AG04450 (cell line): ENCODE measurements around the gene AKR1C2. TPM values are rescaled to one million over a fixed set of nuclear protein-coding genes. Genes with fewer than 3 reads are reported as not detected.
"Not testable (repeated sequence)": the region's sequence is repeated elsewhere in the genome, so short reads cannot be mapped to it uniquely, and the experiment has no call there.

ENCODE experiments used
- CTCF ChIA-PET: fragments of 300-600, 350-600 bp; formaldehyde crosslinking; extraction: SDS; loops from one replicate; lab custom pipeline; 2022; ENCODE audit warnings: antibody characterized with exemption, inconsistent platforms; lab: Charles Lee
- POLR2A ChIA-PET: fragments of 350-600 bp; formaldehyde crosslinking; extraction: SDS; loops from one replicate; lab custom pipeline; 2021; ENCODE audit warnings: antibody characterized with exemption, inconsistent platforms; lab: Yijun Ruan, JAX
- DNase-seq: peaks from one replicate; pipeline ENCODE4 v3.0.0-alpha.2; 2011; ENCODE audit warnings: low read depth, low spot score
- H3K27ac ChIP-seq: one replicate; pipeline ENCODE4 v1.5.1; 2012; ENCODE audit warnings: low read depth, low read length, control low read depth
- H3K27me3 ChIP-seq: one replicate; pipeline ENCODE4 v1.6.0; 2012; ENCODE audit warnings: low read length; ENCODE audit not compliant: control insufficient read depth, insufficient read depth
- H3K4me3 ChIP-seq: 2 replicates; pipeline ENCODE4 v1.5.1; 2011; ENCODE audit warnings: mild to moderate bottlenecking, low read depth, low read length, control low read depth
- H3K9me3 ChIP-seq: 2 replicates; pipeline ENCODE4 v1.5.1; 2012; ENCODE audit warnings: low read length; ENCODE audit not compliant: control insufficient read depth, insufficient read depth
- polyA plus RNA-seq: library from polyadenylated mRNA; depleted of rRNA; stranded (reverse); fragments of >200 nt; gene quantifications from 2 replicates; pipeline ENCODE4 v1.2.3, GENCODE V29; 2011
- TF ChIP-seq, protein P1 (sequence below): IDR thresholded peaks from 2 replicates; pipeline ENCODE4 v1.5.1; 2011; ENCODE audit warnings: low read depth, low read length, control low read depth, inconsistent platforms

Gene AKR1C2
- polyA plus RNA-seq, 1 experiment = 16.3 TPM

DNA sequence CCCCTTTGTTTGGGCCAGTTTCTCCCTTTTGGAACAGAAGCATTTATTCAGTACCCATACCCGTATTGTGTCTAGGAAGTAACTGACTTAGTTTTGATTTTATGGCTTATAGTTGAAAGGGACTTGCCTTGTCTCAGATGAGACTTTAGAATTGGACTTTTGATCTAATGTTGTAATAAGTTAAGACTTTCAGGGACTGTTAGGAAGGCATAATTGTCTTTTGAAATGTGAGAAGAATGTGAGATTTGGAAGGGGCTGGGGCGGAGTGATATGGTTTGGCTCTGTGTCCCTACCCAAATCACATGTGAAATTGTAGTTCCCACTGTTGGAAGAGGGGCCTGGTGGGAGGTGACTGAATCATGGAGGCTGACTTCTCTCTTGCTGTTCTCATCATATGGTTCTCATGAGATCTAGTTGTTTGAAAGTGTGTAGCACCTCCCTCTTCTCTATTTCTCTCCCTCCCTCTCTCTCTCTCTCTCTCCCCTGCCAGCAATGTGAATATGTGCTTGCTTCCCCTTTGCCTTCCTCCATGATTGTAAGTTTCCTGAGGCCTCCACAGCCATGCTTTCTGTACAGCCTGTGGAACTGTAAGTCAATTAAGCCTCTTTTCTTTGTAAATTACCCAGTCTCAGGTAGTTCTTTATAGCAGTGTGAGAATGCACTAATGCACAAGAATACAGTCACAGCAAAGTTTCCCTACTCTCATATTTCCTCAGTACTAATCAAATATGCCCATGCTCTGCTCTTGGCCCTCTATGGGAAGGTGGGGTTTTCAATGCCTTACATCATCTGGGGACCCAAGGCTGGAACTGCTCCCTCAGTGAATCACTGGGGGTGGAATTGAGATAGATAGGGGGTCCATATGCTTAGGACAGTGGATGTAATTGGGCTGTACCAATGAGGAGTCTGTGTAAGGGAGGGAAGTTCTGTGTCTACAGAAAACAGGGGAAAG lies 57.6 kb downstream of the AKR1C2 start:
- ChIA-PET POLR2A (interaction anchor here (1.6 kb wide), 1 partner anchor 63 kb away, joined by 4 read pairs; no protein-coding TSS in a partner anchor), CTCF (interaction anchor here (1.5 kb wide), 1 partner anchor 96 kb away, joined by 3 read pairs; no protein-coding TSS in a partner anchor)

DNA sequence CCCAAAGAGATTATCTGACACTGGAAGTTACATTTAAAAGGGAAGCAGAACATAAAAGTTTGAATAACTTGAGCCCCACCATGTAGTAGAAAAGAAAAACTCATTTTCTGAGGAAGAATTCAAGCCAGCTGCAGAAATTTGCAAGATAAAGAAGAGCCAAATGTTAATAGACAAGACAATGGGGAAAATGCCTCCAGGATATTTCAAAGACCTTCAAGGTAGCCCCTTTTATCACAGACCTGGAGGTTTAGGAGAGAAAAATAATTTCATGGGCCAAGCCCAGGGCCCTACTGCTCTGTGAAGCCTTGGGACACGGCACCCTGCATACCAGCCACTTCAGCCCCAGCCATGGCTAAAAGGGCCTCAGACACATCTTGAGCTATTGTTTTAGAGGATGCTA lies 58.8 kb downstream of the AKR1C2 start:
- H3K4me3 ChIP-seq = no peak overlapping the region
- POLR2A ChIA-PET = no interaction called here
- DNase-seq = no peak
- H3K27me3 ChIP-seq = no peaks in the 10 kb centered on the region
- H3K9me3 ChIP-seq = no peaks in the 10 kb centered on the region
- CTCF ChIA-PET = interaction anchor here (1.5 kb wide), 1 partner anchor 95 kb away, joined by 3 read pairs; no protein-coding TSS in a partner anchor
- H3K27ac ChIP-seq = no peak overlapping the region
- TF ChIP-seq, protein P1, sequence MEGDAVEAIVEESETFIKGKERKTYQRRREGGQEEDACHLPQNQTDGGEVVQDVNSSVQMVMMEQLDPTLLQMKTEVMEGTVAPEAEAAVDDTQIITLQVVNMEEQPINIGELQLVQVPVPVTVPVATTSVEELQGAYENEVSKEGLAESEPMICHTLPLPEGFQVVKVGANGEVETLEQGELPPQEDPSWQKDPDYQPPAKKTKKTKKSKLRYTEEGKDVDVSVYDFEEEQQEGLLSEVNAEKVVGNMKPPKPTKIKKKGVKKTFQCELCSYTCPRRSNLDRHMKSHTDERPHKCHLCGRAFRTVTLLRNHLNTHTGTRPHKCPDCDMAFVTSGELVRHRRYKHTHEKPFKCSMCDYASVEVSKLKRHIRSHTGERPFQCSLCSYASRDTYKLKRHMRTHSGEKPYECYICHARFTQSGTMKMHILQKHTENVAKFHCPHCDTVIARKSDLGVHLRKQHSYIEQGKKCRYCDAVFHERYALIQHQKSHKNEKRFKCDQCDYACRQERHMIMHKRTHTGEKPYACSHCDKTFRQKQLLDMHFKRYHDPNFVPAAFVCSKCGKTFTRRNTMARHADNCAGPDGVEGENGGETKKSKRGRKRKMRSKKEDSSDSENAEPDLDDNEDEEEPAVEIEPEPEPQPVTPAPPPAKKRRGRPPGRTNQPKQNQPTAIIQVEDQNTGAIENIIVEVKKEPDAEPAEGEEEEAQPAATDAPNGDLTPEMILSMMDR = no peak

More for the DNA sequence above, 57.6 kb downstream of the AKR1C2 start:
- TF ChIP-seq, protein P1 = no peak
- Histone ChIP-seq H3K9me3 (no peaks in the 10 kb centered on the region), H3K27me3 (no peaks in the 10 kb centered on the region), H3K27ac (no peak overlapping the region), H3K4me3 (no peak overlapping the region)
- no peak for DNase-seq

DNA sequence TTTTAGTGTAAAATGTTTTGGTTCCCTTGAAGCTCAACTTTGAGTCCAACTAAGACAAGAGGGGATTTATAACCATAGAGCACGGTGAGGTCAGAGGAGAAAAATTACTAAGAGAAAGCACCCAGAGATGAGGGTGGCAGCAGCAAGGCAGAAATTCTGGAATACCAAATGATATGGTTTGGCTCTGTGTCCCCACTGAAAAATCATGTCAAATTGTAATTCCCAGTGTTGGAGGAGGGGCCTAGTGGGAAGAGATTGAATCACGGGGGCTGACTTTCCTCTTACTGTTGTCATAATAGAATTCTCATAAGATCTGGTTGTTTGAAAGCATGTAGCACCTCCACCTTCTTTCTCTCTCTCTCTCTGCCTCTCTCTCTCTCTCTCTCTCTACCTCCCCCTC lies 59.8 kb downstream of the AKR1C2 start:
- ChIA-PET POLR2A (no interaction called here), CTCF (interaction anchor here (1.1 kb wide), 1 partner anchor 94 kb away, joined by 7 read pairs; no protein-coding TSS in a partner anchor)
- H3K27me3 ChIP-seq = no peaks in the 10 kb centered on the region
- no peak for DNase-seq
- no peaks in the 10 kb centered on the region for H3K9me3 ChIP-seq
- no peak overlapping the region for H3K27ac ChIP-seq
- H3K4me3 ChIP-seq = no peak overlapping the region
- TF ChIP-seq, protein P1 = no peak

DNA sequence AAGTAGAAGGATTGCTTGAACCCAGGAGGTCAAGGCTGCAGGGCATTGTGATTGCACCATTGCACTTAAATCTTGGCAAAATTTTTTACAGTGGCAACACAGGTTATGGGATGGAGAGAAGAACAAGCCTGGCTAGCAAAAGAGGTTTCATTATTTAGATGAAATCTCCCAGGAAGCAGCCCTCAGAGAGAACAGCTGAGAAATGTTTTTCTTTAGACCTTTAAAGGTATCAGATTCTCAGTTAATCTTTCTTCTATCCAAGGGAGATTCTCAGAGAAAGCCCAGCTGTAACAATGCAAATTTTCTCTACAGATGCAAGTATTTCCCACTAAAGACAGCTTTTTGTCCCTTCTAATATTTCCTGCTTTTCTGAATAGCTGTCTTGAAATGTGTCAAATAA lies 60.2 kb downstream of the AKR1C2 start:
- peak overlapping the region; percentile 87 for H3K27ac ChIP-seq
- H3K4me3 ChIP-seq, H3K27me3 ChIP-seq, DNase-seq, H3K9me3 ChIP-seq, POLR2A ChIA-PET: not testable (repeated sequence)
- CTCF ChIA-PET = interaction anchor here (1.1 kb wide), 1 partner anchor 94 kb away, joined by 7 read pairs; no protein-coding TSS in a partner anchor

DNA sequence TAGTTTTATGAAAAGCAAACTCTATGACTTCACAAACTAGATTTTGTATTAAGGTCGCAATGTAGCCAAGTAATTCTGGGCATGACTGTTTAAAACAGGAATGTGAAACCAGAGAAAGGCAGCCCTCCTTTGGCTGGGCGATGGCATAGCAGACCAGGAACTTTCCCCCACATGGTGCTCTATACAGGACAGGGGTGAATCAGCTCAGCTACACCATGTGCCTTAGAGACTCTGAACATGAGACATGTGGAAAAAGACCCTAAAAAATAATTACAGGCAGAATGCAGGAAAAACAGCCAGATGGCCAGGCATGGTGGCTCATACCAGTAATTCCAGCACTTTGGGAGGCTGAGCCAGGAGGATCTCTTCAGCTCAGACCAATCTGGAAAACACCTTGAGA lies 60.7 kb downstream of the AKR1C2 start:
- CTCF ChIA-PET = interaction anchor here (1.1 kb wide), 1 partner anchor 93 kb away, joined by 7 read pairs; no protein-coding TSS in a partner anchor

More for the DNA sequence above, 60.7 kb downstream of the AKR1C2 start:
- H3K9me3 ChIP-seq, POLR2A ChIA-PET, H3K27me3 ChIP-seq, H3K4me3 ChIP-seq: not testable (repeated sequence)
- DNase-seq = peak; percentile 29
- H3K27ac ChIP-seq = peak overlapping the region; percentile 87
- TF ChIP-seq, protein P1 = 0 out of 2 replicates have a peak, but pooled peaks have one; percentile 15
